ENCODE results near the gene CNR2.
A peak's percentile ranks its signal among the peaks of the same experiment; 100 is the strongest.
"Not testable (repeated sequence)": the region's sequence is repeated elsewhere in the genome, so short reads cannot be mapped to it uniquely, and the experiment has no call there.

Gene CNR2

GRCh38 chr1:23827717-23828116, 85.4 kb downstream of the CNR2 start:
- DNase-seq: no peak

GRCh38 chr1:23826590-23826989, 86.6 kb downstream of the CNR2 start:
- DNase-seq: not testable (repeated sequence)

GRCh38 chr1:23825762-23826522, 87.2 kb downstream of the CNR2 start:
- DNase-seq: no peak

GRCh38 chr1:23825076-23825761, 87.9 kb downstream of the CNR2 start, which contains the start of gene HMGCL:
Gene HMGCL (minus strand): TSS chr1:23825429. CDS start chr1:23825415, 14 bp downstream.
- DNase-seq: peak; percentile 97

GRCh38 chr1:23824711-23825075, 88.5 kb downstream of the CNR2 start:
- no peak for DNase-seq

- DNase-seq: no peak
Observed at GRCh38 chr1:23823767-23824166, 89.4 kb downstream of the CNR2 start.

Measured in hematopoietic multipotent progenitor cell treated with erythropoietin and hydrocortisone succinate and interleukin-3 and kit ligand, for 4 days (in vitro differentiated cells).